SU-DHL-6 (cell line): Measurements from ENCODE around the gene PTPRN2.

Experiments
- H2AFZ ChIP-seq: fragments of 200-600 bp; sonication (generic); 2 replicates; pipeline ENCODE4 v1.6.1; 2014; ENCODE audit warnings: low read depth, mild to moderate bottlenecking, moderate library complexity, mixed read lengths, antibody characterized with exemption, low read length; ENCODE audit not compliant: severe bottlenecking
- H3F3A ChIP-seq: fragments of 200-600 bp; shearing (Covaris generic); 2 replicates; pipeline ENCODE4 v1.6.0; 2016; ENCODE audit warnings: antibody characterized with exemption, mild to moderate bottlenecking; ENCODE audit not compliant: insufficient read depth
- H3K27ac ChIP-seq: fragments of 200-600 bp; sonication (generic); 2 replicates; pipeline ENCODE4 v1.5.1; 2016; ENCODE audit warnings: low read depth, mild to moderate bottlenecking, low read length, moderate library complexity, mixed read lengths
- H3K27me3 ChIP-seq: fragments of 200-600 bp; sonication (generic), shearing (Covaris generic); 2 replicates; pipeline ENCODE4 v1.6.0; 2014; ENCODE audit warnings: mild to moderate bottlenecking, low read length
- H3K36me3 ChIP-seq: fragments of 200-600 bp; sonication (generic); 2 replicates; pipeline ENCODE4 v1.6.1; 2014; ENCODE audit warnings: mild to moderate bottlenecking, low read length, mixed read lengths
- H3K4me2 ChIP-seq: fragments of 300-600, 200-600 bp; shearing (Covaris generic), sonication (generic); 2 replicates; pipeline ENCODE4 v1.6.0; 2014; ENCODE audit warnings: low read length, low read depth, mild to moderate bottlenecking; ENCODE audit not compliant: poor library complexity, severe bottlenecking
- H3K4me3 ChIP-seq: fragments of 200-600 bp; sonication (generic); 2 replicates; pipeline ENCODE4 v1.5.1; 2014; ENCODE audit warnings: antibody characterized with exemption, low read length, mild to moderate bottlenecking, mixed read lengths; ENCODE audit not compliant: insufficient read depth, poor library complexity, severe bottlenecking
- H3K79me2 ChIP-seq: fragments of 200-600 bp; sonication (generic); 2 replicates; pipeline ENCODE4 v1.6.1; 2014; ENCODE audit warnings: mild to moderate bottlenecking, low read length, moderate library complexity; ENCODE audit not compliant: insufficient read depth
- H3K9ac ChIP-seq: fragments of 200-600 bp; sonication (generic); 2 replicates; pipeline ENCODE4 v1.7.0; 2014; ENCODE audit warnings: mild to moderate bottlenecking, low read length
- H3K9me2 ChIP-seq: fragments of 200-600 bp; sonication (generic); replicated peaks from 2 replicates; pipeline ENCODE4 v1.6.1; 2014; ENCODE audit warnings: low read length; ENCODE audit not compliant: insufficient read depth
- H3K9me3 ChIP-seq: fragments of 200-600 bp; sonication (generic); 2 replicates; pipeline ENCODE4 v1.6.1; 2014; ENCODE audit warnings: low read length, mixed read lengths; ENCODE audit not compliant: insufficient read depth
- H4K20me1 ChIP-seq: fragments of 200-600 bp; sonication (generic); 2 replicates; pipeline ENCODE4 v1.6.1; 2014; ENCODE audit warnings: low read depth, mild to moderate bottlenecking, antibody characterized with exemption, low read length, moderate library complexity, mixed read lengths
- CTCF ChIP-seq: fragments of 200-600 bp; sonication (generic); IDR thresholded peaks from one replicate; pipeline ENCODE4 v1.5.1; 2017; ENCODE audit warnings: antibody characterized with exemption, mild to moderate bottlenecking, low read length, moderate library complexity; ENCODE audit not compliant: insufficient read depth, poor library complexity, severe bottlenecking
- EZH2phosphoT487 ChIP-seq: fragments of 200-600 bp; sonication (generic), shearing (Covaris generic); conservative IDR thresholded peaks from 2 replicates; pipeline ENCODE4 v1.6.1; 2018; ENCODE audit warnings: mild to moderate bottlenecking, antibody characterized with exemption, low read length, moderate library complexity, mixed read lengths

PTPRN2 gene

GRCh38 chr7:157555944-157556641, 1031.5 kb downstream of the PTPRN2 start:
- no peak overlapping the region for H3K9ac ChIP-seq
- no peaks in the 10 kb centered on the region for H3K27me3 ChIP-seq
- TF ChIP-seq EZH2phosphoT487 (no peak), CTCF (no peak)
- no peak overlapping the region for H3K27ac ChIP-seq
- H3K9me3 ChIP-seq = no peaks in the 10 kb centered on the region
- H3K79me2 ChIP-seq = no peaks in the 10 kb centered on the region
- no peaks in the 10 kb centered on the region for H3F3A ChIP-seq
- H3K4me3 ChIP-seq = no peak overlapping the region
- H3K36me3 ChIP-seq = no peaks in the 10 kb centered on the region
- no peaks in the 10 kb centered on the region for H4K20me1 ChIP-seq
- H3K4me2 ChIP-seq = no peak overlapping the region
- no peaks in the 10 kb centered on the region for H3K9me2 ChIP-seq
- H2AFZ ChIP-seq = no peak overlapping the region

GRCh38 chr7:157555313-157555712, 1032.3 kb downstream of the PTPRN2 start:
- no peaks in the 10 kb centered on the region for H4K20me1 ChIP-seq
- no peak overlapping the region for H3K27ac ChIP-seq
- no peak overlapping the region for H3K4me2 ChIP-seq
- TF ChIP-seq EZH2phosphoT487 = no peak
- TF ChIP-seq CTCF = no peak
- H3K36me3 ChIP-seq = no peaks in the 10 kb centered on the region
- H3K27me3 ChIP-seq = no peaks in the 10 kb centered on the region
- no peaks in the 10 kb centered on the region for H3K79me2 ChIP-seq
- H3K9me3 ChIP-seq = no peaks in the 10 kb centered on the region
- H3K4me3 ChIP-seq = no peak overlapping the region
- no peaks in the 10 kb centered on the region for H3F3A ChIP-seq
- H3K9me2 ChIP-seq = no peaks in the 10 kb centered on the region
- H3K9ac ChIP-seq = no peak overlapping the region
- H2AFZ ChIP-seq = no peak overlapping the region

DNA sequence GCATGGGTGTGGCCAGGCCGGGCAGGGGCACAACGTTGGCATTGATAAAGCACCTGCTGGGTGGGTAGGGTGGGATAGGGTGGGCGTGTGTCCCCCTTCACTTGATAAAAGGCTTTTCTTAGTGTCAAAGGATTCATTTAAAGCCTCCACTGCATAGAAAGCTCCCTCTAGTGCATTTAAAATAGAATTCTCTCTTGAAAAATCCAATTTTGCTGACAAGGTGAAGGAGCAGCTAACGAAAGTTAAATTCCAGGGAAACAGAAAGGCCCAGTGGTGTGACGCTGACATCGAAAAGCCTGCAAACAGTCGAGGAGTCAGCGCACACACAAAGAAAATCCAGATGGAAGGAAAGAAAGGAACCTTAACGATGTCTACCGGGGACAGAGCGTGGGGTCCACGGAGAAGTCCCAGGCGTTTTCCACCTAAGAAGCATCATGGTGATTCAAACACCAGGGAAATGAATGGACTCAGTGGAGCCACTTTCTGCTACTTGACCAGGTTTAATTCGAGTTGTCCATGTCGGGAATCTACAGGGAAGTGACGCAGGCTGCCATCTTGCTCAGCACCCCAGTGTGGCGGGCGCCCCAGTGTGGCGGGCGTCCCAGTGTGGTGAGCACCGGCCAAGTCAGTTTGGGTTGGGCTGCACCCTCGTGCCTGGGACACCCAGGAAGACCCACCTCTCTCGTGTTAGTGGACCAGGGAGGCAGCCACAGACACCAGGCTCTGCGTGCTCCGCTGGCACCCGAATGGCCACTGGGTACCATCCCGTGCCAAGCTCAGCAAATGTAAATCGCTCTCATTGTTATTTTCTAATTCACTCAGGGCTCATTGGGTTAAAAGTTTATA, 1033.0 kb downstream of the PTPRN2 start:
- no peaks in the 10 kb centered on the region for H3K79me2 ChIP-seq
- no peak overlapping the region for H3K27ac ChIP-seq
- no peak overlapping the region for H2AFZ ChIP-seq
- no peak overlapping the region for H3K9ac ChIP-seq
- no peak overlapping the region for H3K4me2 ChIP-seq
- H3K9me3 ChIP-seq = no peaks in the 10 kb centered on the region
- no peaks in the 10 kb centered on the region for H3K9me2 ChIP-seq
- no peaks in the 10 kb centered on the region for H3F3A ChIP-seq
- no peaks in the 10 kb centered on the region for H3K27me3 ChIP-seq
- H3K4me3 ChIP-seq = no peak overlapping the region
- no peak for TF ChIP-seq EZH2phosphoT487
- TF ChIP-seq CTCF = no peak
- H4K20me1 ChIP-seq = no peaks in the 10 kb centered on the region
- H3K36me3 ChIP-seq = no peaks in the 10 kb centered on the region
